HepG2 (cell line): ENCODE measurements around the gene PLD2. TPM values are rescaled to one million over a fixed set of nuclear protein-coding genes. Genes with fewer than 3 reads are reported as not detected.

Experiments used
- ATAC-seq: fragments of 200-7000 bp; cut with Tn5 transposase; 3 replicates; pipeline ENCODE4 v1.9.1; 2020; ENCODE audit warnings: mild to moderate bottlenecking, moderate library complexity
- BruUV-seq: library from RNA; stranded (reverse); fragments of 400-500 nt; replicated peaks from 2 replicates; lab custom pipeline; 2021; lab: Mats Ljungman, UMichigan
- CTCF ChIA-PET: fragments of 300-600 bp; formaldehyde crosslinking; extraction: SDS; loops from one replicate; lab custom pipeline; 2021; ENCODE audit warnings: low total read pairs, inconsistent platforms, low intra/inter-chr PET ratio; lab: Yijun Ruan, JAX
- POLR2A ChIA-PET: fragments of 350-600 bp; sonication (Branson Sonifier 250); formaldehyde crosslinking; loops from one replicate; lab custom pipeline; 2020; ENCODE audit warnings: antibody characterized with exemption, inconsistent platforms; lab: Yijun Ruan, JAX
- DNase-seq: peaks from one replicate; pipeline ENCODE4 v3.0.0-alpha.2; 2015; ENCODE audit warnings: low spot score
- FAIRE-seq: peaks from 3 replicates; lab custom pipeline; 2011; peaks lifted over from hg19 to GRCh38; lab: Jason Lieb, UNC
- H2AFZ ChIP-seq: one replicate; pipeline ENCODE4 v1.6.1; 2011; ENCODE audit warnings: low read length, inconsistent platforms
- H3K27ac ChIP-seq: fragments of 300-600 bp; 3 replicates; pipeline ENCODE4 v1.8.0; 2011; ENCODE audit warnings: mixed run types, mild to moderate bottlenecking, mixed read lengths, low read length, inconsistent platforms; ENCODE audit not compliant: insufficient read depth; ENCODE audit errors: extremely low read length
- H3K27me3 ChIP-seq, 2 experiments: fragments of 200-600 bp in 1 of 2; 2 replicates in 1 of 2; 3 replicates in 1 of 2; pipeline versions ENCODE4 v1.6.0 to v1.8.0; 2011; ENCODE audit warnings: low read length in 2 of 2, mild to moderate bottlenecking in 2 of 2, moderate library complexity in 2 of 2, inconsistent platforms in 1 of 2; ENCODE audit not compliant: insufficient read depth in 2 of 2, control insufficient read depth in 1 of 2
- H3K36me3 ChIP-seq, 2 experiments: fragments of 200-600 bp in 1 of 2; replicated peaks in 1 of 2; 2 replicates in 1 of 2; 3 replicates in 1 of 2; pipeline versions ENCODE4 v1.5.1 to v1.8.0; 2011; ENCODE audit warnings: low read length in 2 of 2, inconsistent platforms in 1 of 2; ENCODE audit not compliant: insufficient read depth in 2 of 2, control insufficient read depth in 1 of 2
- H3K4me1 ChIP-seq: 2 replicates; pipeline ENCODE4 v1.5.1; 2012; ENCODE audit warnings: low read length, inconsistent platforms; ENCODE audit not compliant: insufficient read depth
- H3K4me2 ChIP-seq: 2 replicates; pipeline ENCODE4 v1.6.0; 2011; ENCODE audit warnings: low read depth, low read length, inconsistent platforms
- H3K4me3 ChIP-seq, 3 experiments: fragments of 200-600 bp in 1 of 3; sonication (generic), shearing (Covaris generic) in 1 of 3; replicated peaks in 1 of 3; 2 replicates each; pipeline ENCODE4 v1.5.1; 2011 to 2016; ENCODE audit warnings: low read length in 3 of 3, inconsistent platforms in 2 of 3, low read depth in 2 of 3, mild to moderate bottlenecking in 2 of 3, control low read depth in 1 of 3, mixed read lengths in 1 of 3; ENCODE audit not compliant: insufficient read depth in 1 of 3
- H3K79me2 ChIP-seq: one replicate; pipeline ENCODE4 v1.6.1; 2011; ENCODE audit warnings: low read length, inconsistent platforms; ENCODE audit not compliant: insufficient read depth
- H3K9ac ChIP-seq: 2 replicates; pipeline ENCODE4 v1.6.0; 2011; ENCODE audit warnings: mild to moderate bottlenecking, low read depth, low read length, inconsistent platforms; ENCODE audit not compliant: insufficient read depth
- H3K9me3 ChIP-seq: 2 replicates; pipeline ENCODE4 v1.5.1; 2012; ENCODE audit warnings: mild to moderate bottlenecking, low read length
- H4K20me1 ChIP-seq: 2 replicates; pipeline ENCODE4 v1.6.0; 2011; ENCODE audit warnings: inconsistent platforms, mild to moderate bottlenecking, low read length, moderate library complexity; ENCODE audit not compliant: insufficient read depth
- ATF7-NPFF ChIP-seq: sonication (generic); formaldehyde crosslinking; IDR thresholded peaks from 2 replicates; pipeline ENCODE4 v1.8.1; 2023; ENCODE audit warnings: mild to moderate bottlenecking, low read depth, missing genetic modification reagents, moderate library complexity
- KDM2A ChIP-seq: sonication (generic); formaldehyde crosslinking; IDR thresholded peaks from 2 replicates; pipeline ENCODE4 v1.4.0; 2020; ENCODE audit warnings: low read depth, missing genetic modification reagents, borderline replicate concordance
- KDM4B ChIP-seq: sonication (generic); formaldehyde crosslinking; IDR thresholded peaks from 2 replicates; pipeline ENCODE4 v1.4.0; 2020; ENCODE audit warnings: missing genetic modification reagents
- PHB2 ChIP-seq: fragments of 450-650 bp; IDR thresholded peaks from 2 replicates; pipeline ENCODE4 v1.6.1; 2018; ENCODE audit not compliant: partially characterized antibody
- ZNF329 ChIP-seq: sonication (generic); formaldehyde crosslinking; IDR thresholded peaks from 2 replicates; pipeline ENCODE4 v1.9.0; 2021; ENCODE audit warnings: low read depth, mild to moderate bottlenecking, missing genetic modification reagents
- ZNF441 ChIP-seq: sonication (generic); formaldehyde crosslinking; IDR thresholded peaks from 2 replicates; pipeline ENCODE4 v1.7.0; 2021; ENCODE audit warnings: missing genetic modification reagents, borderline replicate concordance
- ZNF615 ChIP-seq: sonication (generic); formaldehyde crosslinking; IDR thresholded peaks from 2 replicates; pipeline ENCODE4 v1.5.0; 2020; ENCODE audit warnings: mild to moderate bottlenecking, missing genetic modification reagents, borderline replicate concordance
- WGBS: methylation state at CpG from one replicate; pipeline ENCODE4 v1.1.6; 2017; ENCODE audit warnings: low lambda C conversion rate; 5-methylcytosine and 5-hydroxymethylcytosine counted together
- in situ Hi-C: cut with HindIII; loops from 2 replicates; pipeline ENCODE4 v1.10.0; 2017; ENCODE audit warnings: low pct_unique_long_range_greater_than_20kb; ENCODE audit not compliant: extremely low pct_ligation_motif_present
- intact Hi-C: fragments of 100-400 bp; cut with micrococcal nuclease; formaldehyde crosslinking; loops from one replicate; pipeline ENCODE4 v1.10.0; 2022; ENCODE audit not compliant: unreplicated experiment
- polyA plus RNA-seq, 8 experiments: library from polyadenylated mRNA; depleted of rRNA in 3 of 8; stranded (reverse) in 7 of 8; unstranded in 1 of 8; fragments of >200 nt; fragmentation: Illumina TruSeq in 4 of 8; extraction: Trizol in 4 of 8; gene quantifications; 2 replicates each; pipeline versions ENCODE4 v1.2.1 to v1.2.3, GENCODE V29; 2011 to 2016; ENCODE audit warnings: low read depth in 4 of 8, missing spikeins in 1 of 8, mixed read lengths in 1 of 8; ENCODE audit not compliant: insufficient read depth in 1 of 8
- total RNA-seq, 5 experiments: library from RNA; depleted of rRNA; stranded (reverse); fragments of >200 nt; fragmentation: Illumina TruSeq; extraction: Trizol; gene quantifications; 2 replicates each; pipeline ENCODE4 v1.2.3, GENCODE V29; 2016; ENCODE audit warnings: low read depth in 1 of 5
- TF ChIP-seq, protein P1 (sequence below): sonication (generic); formaldehyde crosslinking; IDR thresholded peaks from 2 replicates; pipeline ENCODE4 v1.4.0; 2020; ENCODE audit warnings: missing genetic modification reagents
- TF ChIP-seq, protein P2 (sequence below): sonication (generic); formaldehyde crosslinking; IDR thresholded peaks from 2 replicates; pipeline ENCODE4 v1.8.1; 2023; ENCODE audit warnings: mild to moderate bottlenecking, moderate library complexity, missing genetic modification reagents
- TF ChIP-seq, protein P3 (sequence below): IDR thresholded peaks from 2 replicates; pipeline ENCODE4 v1.6.1; 2016; ENCODE audit warnings: low read depth, borderline replicate concordance

Gene PLD2
- total and polyA plus RNA-seq, 2 of the 13 experiments (the other 11 are each of a cell fraction or from before 2014, with no cell fraction given): 13.4 to 29.7 TPM

DNA sequence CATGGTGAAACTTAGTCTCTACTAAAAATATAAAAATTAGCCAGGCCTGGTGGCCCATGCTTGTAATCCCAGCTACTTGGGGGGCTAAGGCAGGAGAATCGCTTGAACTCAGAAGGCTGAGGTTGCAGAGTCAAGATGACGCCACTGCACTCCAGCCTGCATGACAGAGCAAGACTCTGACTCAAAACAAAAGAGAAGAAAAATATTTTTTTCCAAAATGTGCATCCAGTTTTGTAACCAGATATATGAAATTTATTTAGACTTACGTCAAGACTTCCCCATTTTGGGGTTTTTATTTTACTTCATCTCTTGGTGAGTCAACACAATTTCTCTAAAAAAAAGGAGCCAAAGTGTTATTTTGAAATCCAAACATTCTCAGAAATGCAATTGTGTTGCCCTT lies 40.8 kb upstream of the PLD2 start:
- ChIA-PET POLR2A (no interaction called here), CTCF (no interaction called here)
- intact Hi-C loops: no loop called here
- Histone ChIP-seq H3K79me2 (peaks cover under 1% of the 10 kb centered on the region), H2AFZ (no peak overlapping the region), H3K36me3 (no peaks in the 10 kb centered on the region), H3K27me3 (no peaks in the 10 kb centered on the region), H4K20me1 (no peaks in the 10 kb centered on the region), H3K9ac (no peak overlapping the region), H3K9me3 (no peaks in the 10 kb centered on the region), H3K4me1 (peaks cover 57% of the 10 kb centered on the region), H3K4me3 (no peak overlapping the region), H3K4me2 (no peak overlapping the region), H3K27ac (no peak overlapping the region)
- WGBS: 98% methylated on average over 3 of the region's 3 CpGs
- in situ Hi-C loops: no loop called here
- ATAC-seq: no peak
- FAIRE-seq: no peak
- no TSS peak for BruUV-seq
- DNase-seq: no peak
- TF ChIP-seq, protein P1, sequence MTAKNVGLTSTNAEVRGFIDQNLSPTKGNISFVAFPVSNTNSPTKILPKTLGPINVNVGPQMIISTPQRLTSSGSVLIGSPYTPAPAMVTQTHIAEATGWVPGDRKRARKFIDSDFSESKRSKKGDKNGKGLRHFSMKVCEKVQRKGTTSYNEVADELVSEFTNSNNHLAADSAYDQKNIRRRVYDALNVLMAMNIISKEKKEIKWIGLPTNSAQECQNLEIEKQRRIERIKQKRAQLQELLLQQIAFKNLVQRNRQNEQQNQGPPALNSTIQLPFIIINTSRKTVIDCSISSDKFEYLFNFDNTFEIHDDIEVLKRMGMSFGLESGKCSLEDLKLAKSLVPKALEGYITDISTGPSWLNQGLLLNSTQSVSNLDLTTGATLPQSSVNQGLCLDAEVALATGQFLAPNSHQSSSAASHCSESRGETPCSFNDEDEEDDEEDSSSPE (CRISPR knock-in tag): no peak
- TF ChIP-seq, protein P2, sequence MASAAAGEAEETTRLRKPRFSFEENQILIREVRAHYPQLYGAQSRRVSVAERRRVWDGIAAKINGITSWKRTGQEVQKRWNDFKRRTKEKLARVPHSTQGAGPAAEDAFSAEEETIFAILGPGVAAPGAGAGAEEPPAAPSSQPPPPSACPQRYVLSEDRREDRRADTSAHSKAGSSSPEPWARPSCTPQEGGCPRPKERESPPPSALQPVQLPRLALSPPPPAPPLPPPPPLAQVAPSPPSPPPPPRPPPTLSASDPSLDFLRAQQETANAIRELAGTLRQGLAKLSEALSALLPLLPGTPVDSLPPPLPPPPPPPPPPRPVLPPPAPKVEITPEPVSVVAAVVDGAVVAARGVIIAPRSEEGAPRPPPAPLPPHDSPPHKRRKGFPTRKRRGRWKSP (CRISPR knock-in tag): no peak
- TF ChIP-seq ATF7-NPFF (CRISPR knock-in tag): no peak
- TF ChIP-seq KDM2A (CRISPR knock-in tag): no peak
- no peak for TF ChIP-seq ZNF329 (CRISPR knock-in tag)
- no peak for TF ChIP-seq ZNF441 (CRISPR knock-in tag)
- no peak for TF ChIP-seq ZNF615 (CRISPR knock-in tag)
- TF ChIP-seq KDM4B: no peak
- TF ChIP-seq PHB2: no peak
- TF ChIP-seq, protein P3, sequence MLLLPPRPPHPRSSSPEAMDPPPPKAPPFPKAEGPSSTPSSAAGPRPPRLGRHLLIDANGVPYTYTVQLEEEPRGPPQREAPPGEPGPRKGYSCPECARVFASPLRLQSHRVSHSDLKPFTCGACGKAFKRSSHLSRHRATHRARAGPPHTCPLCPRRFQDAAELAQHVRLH (CRISPR knock-in tag): no peak
